Stimulated activated CD8-positive, alpha-beta memory T cell treated with anti-CD3 and anti-CD28 coated beads, Interleukin-7, amount 100 ng/mL, for 48 hours (primary cell): ENCODE measurements around the gene SLC6A12.

Source experiments
- DNase-seq, 2 donors: peaks; one replicate each; pipeline ENCODE4 v3.0.0-alpha.2; 2020; ENCODE audit warnings: low read depth in 1 of 2; ENCODE audit errors: extremely low read depth in 1 of 2

Gene SLC6A12

GRCh38 chr12:180445-180844 is 33.5 kb downstream of the SLC6A12 start:
- no peak for DNase-seq

- DNase-seq: no peak
These were observed 34.1 kb downstream of the SLC6A12 start for GRCh38 chr12:179885-180284.

- no peak for DNase-seq
These were observed 34.6 kb downstream of the SLC6A12 start for GRCh38 chr12:179131-179884.

GRCh38 chr12:178829-179109 is 35.2 kb downstream of the SLC6A12 start:
- DNase-seq: no peak

GRCh38 chr12:177980-178828 is 35.8 kb downstream of the SLC6A12 start:
- DNase-seq: no peak

GRCh38 chr12:177336-177979 is 36.5 kb downstream of the SLC6A12 start:
- DNase-seq: no peak

- DNase-seq: no peak
These were observed 37.4 kb downstream of the SLC6A12 start for GRCh38 chr12:176321-177181.

- no peak for DNase-seq
These were observed 38.2 kb downstream of the SLC6A12 start for GRCh38 chr12:175759-176158.

GRCh38 chr12:175250-175649 is 38.7 kb downstream of the SLC6A12 start:
- no peak for DNase-seq

GRCh38 chr12:174596-174995 is 39.4 kb downstream of the SLC6A12 start:
- DNase-seq: no peak

GRCh38 chr12:174124-174523 is 39.8 kb downstream of the SLC6A12 start:
- no peak for DNase-seq

- DNase-seq: no peak
These were observed 41.2 kb downstream of the SLC6A12 start for GRCh38 chr12:172732-173161.

GRCh38 chr12:171743-172676 is 41.9 kb downstream of the SLC6A12 start:
- DNase-seq: no peak

- no peak for DNase-seq
These were observed 42.7 kb downstream of the SLC6A12 start for GRCh38 chr12:171276-171675.

- no peak for DNase-seq
These were observed 43.4 kb downstream of the SLC6A12 start for GRCh38 chr12:170371-171225.

GRCh38 chr12:169528-170370 is 44.2 kb downstream of the SLC6A12 start:
- no peak for DNase-seq

- DNase-seq: no peak
These were observed 45.0 kb downstream of the SLC6A12 start for GRCh38 chr12:168763-169525.
